ENCODE results near the gene ARHGAP20. TPM values are rescaled to one million over a fixed set of nuclear protein-coding genes. Genes with fewer than 3 reads are reported as not detected.

ARHGAP20 gene
- total RNA-seq, 2 experiments from 2014 or later = 0.08 TPM; not detected in 1

DNA sequence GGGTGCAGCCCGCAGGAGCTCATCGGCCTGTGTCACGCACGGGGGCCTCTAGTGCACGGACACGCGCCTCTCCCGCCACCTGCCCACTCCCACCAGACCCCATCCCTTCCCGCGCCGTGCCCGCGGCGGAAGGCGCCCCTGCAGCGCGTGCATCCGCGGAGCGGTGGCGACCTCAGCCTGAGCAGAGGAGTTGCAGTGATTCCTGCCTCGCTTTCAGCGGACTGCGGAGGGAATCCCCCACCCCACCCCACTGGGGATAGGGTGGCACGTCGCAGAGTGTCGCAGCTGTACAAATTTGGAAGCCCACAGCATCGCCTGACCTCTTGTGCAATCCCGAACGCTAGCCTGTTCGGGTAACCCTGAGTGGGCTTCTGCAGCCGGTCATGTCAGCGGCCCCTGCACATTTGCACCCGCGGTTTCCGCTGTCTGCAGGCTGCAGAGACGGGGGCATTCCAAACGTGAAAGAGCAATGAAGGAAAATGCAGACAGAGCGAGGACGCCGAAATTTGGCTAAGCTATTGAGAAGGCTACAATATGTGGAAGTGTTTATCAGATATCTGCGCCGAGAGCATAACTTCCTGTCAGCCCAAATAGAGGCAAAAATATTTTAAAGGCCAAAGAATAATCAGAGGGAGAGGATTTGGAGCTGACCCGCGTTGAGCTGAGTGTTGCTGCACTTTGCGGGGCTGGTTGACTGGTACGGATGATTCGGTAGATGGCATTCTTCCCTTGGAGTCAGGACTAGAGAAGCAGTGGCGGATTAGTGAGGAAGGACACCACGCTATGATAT lies 617 bp upstream of the ARHGAP20 start:
- Mint-ChIP-seq H3K4me1 (ENCODE audit: low read depth) (peaks cover 16% of the 10 kb centered on the region), H3K27me3 (ENCODE audit: low read depth) (peaks cover 60% of the 10 kb centered on the region), H3K9me3 (ENCODE audit: insufficient read depth) (no peaks in the 10 kb centered on the region), H3K4me3 (peak overlapping the region; percentile 51), H3K36me3 (ENCODE audit: low read depth) (no peaks in the 10 kb centered on the region), H3K27ac (no peak overlapping the region)
- CTCF ChIA-PET = no interaction called here
- peak; percentile 28 for ATAC-seq
- no peak for DNase-seq
- POLR2A ChIA-PET = no interaction called here

DNA sequence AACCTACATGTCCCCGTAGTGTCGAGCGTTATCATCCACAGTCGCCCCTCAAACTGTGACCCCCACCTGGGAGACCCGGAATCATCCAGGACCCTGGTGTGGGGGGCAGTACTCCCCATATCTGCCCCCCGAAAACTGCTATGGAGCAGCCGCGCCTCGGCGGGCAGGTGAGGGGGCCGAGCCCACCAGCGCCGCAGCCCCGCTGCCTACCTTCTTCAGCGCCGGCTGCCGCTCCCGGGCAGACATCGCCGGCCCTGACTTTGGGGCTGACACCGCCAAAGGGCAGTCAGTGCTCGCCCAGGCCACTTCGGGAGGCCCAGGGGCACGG lies 825 bp downstream of the ARHGAP20 start:
- ATAC-seq (no peak), DNase-seq (no peak)
- Mint-ChIP-seq H3K27ac (no peak overlapping the region), H3K36me3 (ENCODE audit: low read depth) (no peaks in the 10 kb centered on the region), H3K4me1 (ENCODE audit: low read depth) (peaks cover 16% of the 10 kb centered on the region), H3K27me3 (ENCODE audit: low read depth) (peaks cover 65% of the 10 kb centered on the region), H3K4me3 (peak overlapping the region; percentile 63), H3K9me3 (ENCODE audit: insufficient read depth) (no peaks in the 10 kb centered on the region)
- POLR2A ChIA-PET = no interaction called here
- CTCF ChIA-PET = interaction anchor here (0.8 kb wide), 1 partner anchor 265 kb away, joined by 3 read pairs; no protein-coding TSS in a partner anchor

DNA sequence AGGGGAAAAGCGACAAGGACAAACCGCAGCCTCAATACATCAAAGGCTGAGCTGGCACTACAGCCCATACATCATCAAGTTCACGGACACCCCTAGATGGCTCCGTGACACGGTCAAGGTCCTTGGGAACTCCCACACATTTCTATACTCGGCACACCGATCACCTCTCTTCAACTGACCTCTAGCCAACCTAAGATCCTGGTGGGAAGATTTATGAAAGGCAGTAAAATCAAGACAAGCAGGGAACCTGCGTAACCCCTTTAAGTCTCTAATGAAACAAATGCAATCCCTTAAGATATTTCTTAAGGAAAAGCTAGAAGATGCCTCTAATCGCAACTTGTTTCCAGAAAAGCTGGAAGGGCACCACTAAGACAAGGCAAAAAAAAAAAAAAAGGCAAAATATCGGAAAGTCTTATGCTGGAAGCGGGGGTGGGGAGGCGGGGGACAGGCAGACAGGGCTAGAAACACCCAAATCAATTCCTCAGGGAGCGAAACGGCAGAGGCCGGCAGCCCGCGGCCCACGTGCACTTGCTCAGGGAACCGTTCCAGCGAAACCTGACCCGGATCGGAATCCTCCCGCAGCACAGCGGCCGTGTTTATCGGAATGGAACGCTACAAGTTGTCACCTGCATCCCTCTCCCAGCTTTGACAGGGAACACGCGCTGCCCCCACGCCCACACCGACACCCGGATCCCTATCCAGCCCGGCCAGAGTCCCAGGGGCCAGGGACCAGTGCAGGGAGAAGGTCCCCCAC lies 1.4 kb downstream of the ARHGAP20 start:
- Mint-ChIP-seq H3K36me3 (ENCODE audit: low read depth) (no peaks in the 10 kb centered on the region), H3K27me3 (ENCODE audit: low read depth) (peaks cover 66% of the 10 kb centered on the region)

DNA sequence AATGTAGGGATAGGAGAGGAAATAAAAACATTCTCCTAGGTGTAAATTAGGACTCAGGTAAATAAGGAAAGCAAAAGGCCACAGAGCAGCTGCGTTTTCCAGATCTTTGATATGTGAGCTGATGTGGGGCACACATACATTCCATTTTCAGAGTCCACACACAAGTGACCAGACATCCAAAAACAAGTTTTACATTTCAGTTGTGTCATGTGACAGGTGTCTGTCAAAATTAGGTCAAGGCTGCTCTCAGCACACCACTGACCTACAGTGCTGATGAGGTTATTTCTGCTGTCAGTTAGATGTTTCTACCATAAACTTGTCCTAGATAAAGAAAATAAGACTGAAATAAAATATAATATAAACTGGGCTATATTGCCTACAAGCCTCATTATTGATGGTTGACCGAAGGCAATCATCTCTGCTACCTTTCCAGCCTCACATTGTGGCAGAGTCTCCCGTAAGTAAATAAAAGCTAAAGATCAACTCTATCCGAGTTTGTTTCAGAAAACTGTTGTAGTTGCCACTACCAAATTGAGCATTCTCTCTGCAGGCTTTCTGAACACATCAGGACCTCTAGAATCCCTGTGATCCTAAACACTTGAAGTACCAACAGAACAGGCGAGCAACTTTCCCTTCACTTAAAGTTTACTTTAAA lies 7.9 kb downstream of the ARHGAP20 start:
- Mint-ChIP-seq H3K4me3 (no peak overlapping the region), H3K4me1 (ENCODE audit: low read depth) (no peaks in the 10 kb centered on the region), H3K9me3 (ENCODE audit: insufficient read depth) (no peaks in the 10 kb centered on the region), H3K36me3 (ENCODE audit: low read depth) (no peaks in the 10 kb centered on the region), H3K27me3 (ENCODE audit: low read depth) (peaks cover 21% of the 10 kb centered on the region), H3K27ac (no peak overlapping the region)
- ATAC-seq = no peak
- DNase-seq = no peak
- POLR2A ChIA-PET = no interaction called here
- CTCF ChIA-PET = no interaction called here

More for the DNA sequence above, 1.4 kb downstream of the ARHGAP20 start:
- ChIA-PET POLR2A (no interaction called here), CTCF (interaction anchor here (1.0 kb wide), 1 partner anchor 598 kb away, joined by 4 read pairs; no protein-coding TSS in a partner anchor)
- no peaks in the 10 kb centered on the region for H3K9me3 Mint-ChIP-seq (ENCODE audit: insufficient read depth)
- DNase-seq (no peak), ATAC-seq (no peak)
- peaks cover 16% of the 10 kb centered on the region for H3K4me1 Mint-ChIP-seq (ENCODE audit: low read depth)
- H3K4me3 Mint-ChIP-seq = peak overlapping the region; percentile 26
- no peak overlapping the region for H3K27ac Mint-ChIP-seq

DNA sequence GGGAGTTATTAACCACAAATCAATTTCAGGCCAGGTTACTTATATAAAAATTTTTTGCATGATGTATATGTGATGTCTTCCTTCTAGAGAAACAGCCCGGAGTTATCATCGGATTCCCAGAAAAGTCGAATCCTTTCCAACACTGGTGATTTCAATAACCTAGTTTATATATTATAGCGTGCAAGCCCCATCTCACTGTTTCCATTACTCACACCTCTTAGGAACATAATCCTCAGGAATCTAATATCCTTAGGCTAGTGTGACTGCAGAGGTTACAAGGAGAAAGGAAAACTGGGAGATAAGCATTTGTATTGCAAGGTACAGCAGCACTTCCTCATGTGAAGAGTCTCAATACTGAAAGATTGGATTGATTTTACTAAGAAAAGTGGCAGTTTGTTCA lies 20.3 kb downstream of the ARHGAP20 start:
- Mint-ChIP-seq H3K27me3 (ENCODE audit: low read depth) (peaks cover 4% of the 10 kb centered on the region), H3K9me3 (ENCODE audit: insufficient read depth) (no peaks in the 10 kb centered on the region), H3K36me3 (ENCODE audit: low read depth) (no peaks in the 10 kb centered on the region), H3K4me1 (ENCODE audit: low read depth) (no peaks in the 10 kb centered on the region), H3K4me3 (no peak overlapping the region), H3K27ac (no peak overlapping the region)
- CTCF ChIA-PET = no interaction called here
- POLR2A ChIA-PET = no interaction called here
- ATAC-seq = no peak
- DNase-seq = no peak

DNA sequence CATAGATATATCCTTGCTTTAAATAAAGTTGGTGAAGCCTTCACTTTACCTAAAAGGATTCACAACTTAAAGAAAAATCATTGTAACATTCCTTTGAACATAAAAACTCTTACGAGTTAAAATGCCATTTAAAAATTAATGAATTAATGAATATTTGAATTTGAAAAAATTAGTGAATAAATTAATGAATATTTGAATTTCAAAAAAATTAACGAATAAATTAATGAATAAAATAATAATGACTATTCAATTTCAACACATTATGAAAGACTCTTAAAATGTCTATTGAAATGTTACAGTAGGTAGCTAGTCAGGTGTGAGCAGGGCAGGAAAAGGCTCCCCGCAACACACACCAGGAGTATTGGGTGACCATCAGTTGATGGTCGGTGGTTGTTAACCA lies 22.9 kb downstream of the ARHGAP20 start:
- no peak overlapping the region for H3K27ac Mint-ChIP-seq
- H3K36me3 Mint-ChIP-seq (ENCODE audit: low read depth) = no peaks in the 10 kb centered on the region
- ChIA-PET POLR2A (no interaction called here), CTCF (no interaction called here)
- no peak for ATAC-seq
- H3K9me3 Mint-ChIP-seq (ENCODE audit: insufficient read depth) = no peaks in the 10 kb centered on the region
- DNase-seq = no peak
- no peak overlapping the region for H3K4me3 Mint-ChIP-seq
- no peaks in the 10 kb centered on the region for H3K4me1 Mint-ChIP-seq (ENCODE audit: low read depth)
- H3K27me3 Mint-ChIP-seq (ENCODE audit: low read depth) = peaks cover 7% of the 10 kb centered on the region

DNA sequence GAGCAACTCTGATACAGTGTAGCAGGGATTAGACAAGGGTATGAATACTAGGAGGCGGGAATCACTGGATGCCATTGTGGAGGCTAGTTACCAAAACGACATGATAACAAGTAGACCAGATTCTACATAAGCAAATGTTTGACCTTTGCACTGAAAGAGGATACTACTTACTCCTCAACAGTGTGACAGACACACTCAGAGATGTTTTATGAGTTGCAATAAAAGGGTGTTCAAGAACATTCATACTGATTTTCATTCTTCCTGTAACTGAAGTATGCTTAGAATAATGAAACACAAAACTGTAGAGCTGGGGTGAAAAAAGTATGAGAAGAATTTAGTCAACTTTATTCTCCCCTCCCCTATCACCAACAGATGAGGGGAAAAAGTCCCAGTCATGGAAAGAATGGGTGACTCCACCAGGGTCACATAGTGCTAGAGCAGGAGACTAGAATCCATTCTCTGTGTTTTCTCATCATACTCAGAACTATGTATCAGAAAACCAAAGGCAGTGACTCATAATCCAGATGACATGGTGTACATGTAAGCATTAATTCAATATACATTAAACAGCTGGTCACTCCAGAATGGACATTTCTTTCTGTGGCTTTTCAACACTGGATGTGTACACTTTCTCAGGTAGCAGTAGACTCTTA lies 32.8 kb downstream of the ARHGAP20 start:
- no peak overlapping the region for H3K4me3 Mint-ChIP-seq
- no peaks in the 10 kb centered on the region for H3K9me3 Mint-ChIP-seq (ENCODE audit: insufficient read depth)
- H3K4me1 Mint-ChIP-seq (ENCODE audit: low read depth) = no peaks in the 10 kb centered on the region
- POLR2A ChIA-PET = no interaction called here
- H3K27me3 Mint-ChIP-seq (ENCODE audit: low read depth) = peaks cover 3% of the 10 kb centered on the region
- H3K27ac Mint-ChIP-seq = no peak overlapping the region
- H3K36me3 Mint-ChIP-seq (ENCODE audit: low read depth) = no peaks in the 10 kb centered on the region
- ATAC-seq (no peak), DNase-seq (no peak)
- CTCF ChIA-PET = no interaction called here

DNA sequence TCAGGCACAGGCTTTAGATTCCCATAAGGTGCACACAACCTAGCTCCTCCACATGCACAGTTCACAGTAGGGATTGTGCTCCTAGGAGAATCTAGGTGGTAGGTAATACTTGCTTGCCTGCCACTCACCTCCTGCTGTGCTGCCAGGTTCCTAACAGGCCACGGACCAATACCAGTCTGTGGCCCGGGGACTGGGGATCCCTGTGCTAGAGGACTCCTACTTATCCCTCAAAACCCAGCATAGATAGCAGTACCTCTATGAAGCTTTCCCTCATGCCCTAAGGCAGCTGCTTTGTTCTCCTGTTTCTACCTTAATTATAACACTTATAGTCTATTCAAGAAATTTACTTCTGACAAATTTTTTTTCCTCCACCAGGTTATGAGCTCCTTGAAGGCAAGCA lies 36.7 kb downstream of the ARHGAP20 start:
- POLR2A ChIA-PET = no interaction called here
- Mint-ChIP-seq H3K36me3 (ENCODE audit: low read depth) (no peaks in the 10 kb centered on the region), H3K9me3 (ENCODE audit: insufficient read depth) (no peaks in the 10 kb centered on the region), H3K27ac (no peak overlapping the region), H3K4me1 (ENCODE audit: low read depth) (no peaks in the 10 kb centered on the region), H3K27me3 (ENCODE audit: low read depth) (peaks cover 8% of the 10 kb centered on the region), H3K4me3 (no peak overlapping the region)
- ATAC-seq (no peak), DNase-seq (no peak)
- CTCF ChIA-PET = no interaction called here

DNA sequence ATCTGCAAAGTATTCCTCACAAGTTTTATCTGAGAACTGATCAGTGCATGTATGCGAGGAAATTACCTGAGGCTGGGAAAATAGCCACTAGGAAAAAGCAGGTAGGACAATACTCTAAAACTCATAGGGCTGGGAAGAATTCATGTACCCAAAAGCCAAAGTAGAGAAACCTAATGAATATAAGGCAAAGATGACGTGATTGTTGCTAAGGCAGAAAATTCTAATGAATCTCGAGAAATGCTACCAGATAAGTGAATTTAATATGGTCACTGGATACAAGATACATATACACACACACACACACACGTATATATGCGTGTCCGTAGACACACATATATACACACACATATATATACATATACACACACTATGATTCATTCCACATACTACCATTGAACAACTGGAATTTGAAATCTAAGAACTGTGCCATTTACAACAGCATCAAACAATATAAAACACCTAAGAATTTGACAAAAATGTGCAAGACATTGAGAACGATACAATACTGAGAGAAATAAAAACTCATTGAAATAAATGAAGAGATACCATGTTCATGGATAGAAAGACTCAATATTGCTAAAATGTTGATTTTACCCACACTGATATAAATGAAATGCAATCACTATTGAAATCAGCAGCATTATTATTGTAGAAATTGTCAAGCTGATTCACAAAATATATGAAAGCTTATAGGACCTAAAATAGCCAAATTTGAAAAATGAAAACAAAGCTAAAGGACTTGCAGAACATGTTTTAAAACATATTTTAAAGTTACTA lies 46.4 kb downstream of the ARHGAP20 start:
- ATAC-seq = no peak
- Mint-ChIP-seq H3K27ac (no peak overlapping the region), H3K9me3 (ENCODE audit: insufficient read depth) (no peaks in the 10 kb centered on the region), H3K36me3 (ENCODE audit: low read depth) (no peaks in the 10 kb centered on the region), H3K4me1 (ENCODE audit: low read depth) (no peaks in the 10 kb centered on the region), H3K27me3 (ENCODE audit: low read depth) (no peaks in the 10 kb centered on the region), H3K4me3 (no peak overlapping the region)
- CTCF ChIA-PET = no interaction called here
- POLR2A ChIA-PET = no interaction called here
- no peak for DNase-seq

DNA sequence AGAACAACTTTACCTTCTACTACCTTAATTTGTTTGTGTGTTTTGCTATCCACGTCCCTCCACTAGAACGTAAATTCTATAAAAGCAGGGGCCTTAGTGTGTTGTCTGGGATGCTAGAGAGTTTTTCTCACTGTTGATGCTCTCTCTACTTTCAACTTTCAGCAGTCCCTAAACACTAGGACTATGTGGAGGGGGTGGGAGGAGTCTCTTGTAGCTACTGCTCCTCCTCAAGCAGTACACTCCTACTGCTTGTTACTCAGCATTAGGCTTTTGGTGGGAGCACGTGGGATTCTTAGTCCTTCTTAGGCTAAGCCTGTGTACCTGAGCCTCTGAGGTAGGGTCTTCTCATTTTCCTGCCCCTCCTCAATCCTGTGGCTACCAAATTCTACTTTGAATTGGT lies 56.3 kb downstream of the ARHGAP20 start:
- DNase-seq = no peak
- Mint-ChIP-seq H3K4me1 (ENCODE audit: low read depth) (no peaks in the 10 kb centered on the region), H3K36me3 (ENCODE audit: low read depth) (no peaks in the 10 kb centered on the region), H3K27me3 (ENCODE audit: low read depth) (no peaks in the 10 kb centered on the region), H3K9me3 (ENCODE audit: insufficient read depth) (peaks cover 4% of the 10 kb centered on the region), H3K27ac (no peak overlapping the region), H3K4me3 (no peak overlapping the region)
- POLR2A ChIA-PET = no interaction called here
- no peak for ATAC-seq
- CTCF ChIA-PET = no interaction called here

DNA sequence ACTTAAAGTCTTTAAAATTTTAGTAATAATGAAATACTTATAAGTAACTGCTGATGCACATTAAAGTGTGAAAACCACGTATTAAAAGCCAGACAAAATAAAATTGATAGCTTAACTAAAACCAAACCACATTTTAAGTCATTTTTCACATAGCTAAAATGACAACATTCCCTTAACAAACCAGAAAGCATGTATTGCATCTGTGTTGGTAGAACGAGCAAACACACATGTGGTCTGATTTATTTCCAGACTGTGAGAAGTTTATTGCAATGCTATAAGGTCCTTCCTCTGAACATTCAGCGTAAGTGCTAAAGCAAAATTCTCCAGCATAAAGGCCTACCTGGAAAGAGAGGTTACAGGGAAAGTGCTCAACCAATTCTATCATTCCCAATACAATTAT lies 57.8 kb downstream of the ARHGAP20 start:
- ChIA-PET POLR2A (no interaction called here), CTCF (no interaction called here)
- no peak overlapping the region for H3K4me3 Mint-ChIP-seq

More for the DNA sequence above, 57.8 kb downstream of the ARHGAP20 start:
- ATAC-seq (no peak), DNase-seq (no peak)
- Mint-ChIP-seq H3K27ac (no peak overlapping the region), H3K27me3 (ENCODE audit: low read depth) (no peaks in the 10 kb centered on the region), H3K4me1 (ENCODE audit: low read depth) (no peaks in the 10 kb centered on the region), H3K9me3 (ENCODE audit: insufficient read depth) (peaks cover 4% of the 10 kb centered on the region), H3K36me3 (ENCODE audit: low read depth) (no peaks in the 10 kb centered on the region)
